Measurements from ENCODE around the gene SSR3.

- TF ChIP-seq ATF3 (IDR thresholded peaks at IDR 0.05; ENCODE audit: insufficient read depth, low read depth, low read length) (no peak), ZNF274 (IDR thresholded peaks at IDR 0.05; ENCODE audit: borderline replicate concordance, extremely low read depth, low read length) (no peak), GABPA (IDR thresholded peaks at IDR 0.05; ENCODE audit: borderline replicate concordance, insufficient read depth, low read length) (no peak), HDAC6 (IDR thresholded peaks at IDR 0.05; ENCODE audit: low read depth, low read length) (no peak)
These were observed 1.9 kb downstream of the SSR3 start for GRCh38 chr3:156552973-156553372.
